NCI-H2171 (cell line): ENCODE data around the gene PRKAR2B.
"Not testable (repeated sequence)": the region's sequence is repeated elsewhere in the genome, so short reads cannot be mapped to it uniquely, and the experiment has no call there.

Experiments used
- DNase-seq: peaks from one replicate; lab custom pipeline; 2025; lab: John Stamatoyannopoulos, UW

The PRKAR2B gene

GRCh38 chr7:107048783-107049418, 4.4 kb downstream of the PRKAR2B start:
- DNase-seq, result no peak

GRCh38 chr7:107049480-107049879, 5.0 kb downstream of the PRKAR2B start:
- no peak for DNase-seq

GRCh38 chr7:107049971-107050532, 5.5 kb downstream of the PRKAR2B start:
- no peak for DNase-seq

GRCh38 chr7:107051376-107051775, 6.9 kb downstream of the PRKAR2B start:
- no peak for DNase-seq

GRCh38 chr7:107054965-107055364, 10.5 kb downstream of the PRKAR2B start:
- not testable (repeated sequence) for DNase-seq

GRCh38 chr7:107056058-107056457, 11.6 kb downstream of the PRKAR2B start:
- not testable (repeated sequence) for DNase-seq

- no peak for DNase-seq
Observed at GRCh38 chr7:107056728-107057473, 12.4 kb downstream of the PRKAR2B start.

DNA sequence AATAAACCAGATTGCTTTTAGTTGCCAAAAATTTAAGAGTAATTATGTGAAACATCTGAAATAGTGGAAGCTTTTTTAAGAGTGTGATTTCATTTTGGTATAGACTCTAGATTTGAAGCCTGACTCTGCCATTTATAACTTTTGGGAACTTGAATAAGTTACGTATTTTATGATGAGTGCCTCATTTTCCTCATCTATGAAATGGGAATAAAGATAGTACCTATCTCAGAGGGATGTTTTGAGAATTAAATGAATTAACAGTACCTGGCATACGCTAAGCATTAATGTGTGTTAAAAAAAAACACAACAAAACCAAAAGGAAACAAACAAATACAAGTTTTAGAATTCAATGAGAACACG, 12.9 kb downstream of the PRKAR2B start:
- DNase-seq, result no peak

DNA sequence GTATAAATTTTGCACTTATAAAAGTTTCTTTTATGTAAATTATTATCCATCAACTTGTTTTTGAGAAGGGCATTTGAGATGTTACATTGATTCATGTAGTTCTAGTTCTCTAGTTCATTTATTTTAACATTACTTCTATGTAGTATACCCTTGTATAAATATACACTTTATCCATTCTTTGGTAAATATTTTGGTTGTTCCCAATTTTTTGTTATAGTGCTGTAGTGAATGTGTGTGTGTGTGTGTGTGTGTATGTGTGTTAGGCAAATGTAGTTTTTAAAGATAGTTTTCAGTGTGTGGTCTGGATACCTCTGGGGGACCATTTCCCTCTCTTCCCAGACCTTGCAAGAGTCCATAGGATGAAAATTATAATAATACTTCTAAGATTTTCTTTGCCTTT, 15.0 kb downstream of the PRKAR2B start:
- DNase-seq, result no peak

DNA sequence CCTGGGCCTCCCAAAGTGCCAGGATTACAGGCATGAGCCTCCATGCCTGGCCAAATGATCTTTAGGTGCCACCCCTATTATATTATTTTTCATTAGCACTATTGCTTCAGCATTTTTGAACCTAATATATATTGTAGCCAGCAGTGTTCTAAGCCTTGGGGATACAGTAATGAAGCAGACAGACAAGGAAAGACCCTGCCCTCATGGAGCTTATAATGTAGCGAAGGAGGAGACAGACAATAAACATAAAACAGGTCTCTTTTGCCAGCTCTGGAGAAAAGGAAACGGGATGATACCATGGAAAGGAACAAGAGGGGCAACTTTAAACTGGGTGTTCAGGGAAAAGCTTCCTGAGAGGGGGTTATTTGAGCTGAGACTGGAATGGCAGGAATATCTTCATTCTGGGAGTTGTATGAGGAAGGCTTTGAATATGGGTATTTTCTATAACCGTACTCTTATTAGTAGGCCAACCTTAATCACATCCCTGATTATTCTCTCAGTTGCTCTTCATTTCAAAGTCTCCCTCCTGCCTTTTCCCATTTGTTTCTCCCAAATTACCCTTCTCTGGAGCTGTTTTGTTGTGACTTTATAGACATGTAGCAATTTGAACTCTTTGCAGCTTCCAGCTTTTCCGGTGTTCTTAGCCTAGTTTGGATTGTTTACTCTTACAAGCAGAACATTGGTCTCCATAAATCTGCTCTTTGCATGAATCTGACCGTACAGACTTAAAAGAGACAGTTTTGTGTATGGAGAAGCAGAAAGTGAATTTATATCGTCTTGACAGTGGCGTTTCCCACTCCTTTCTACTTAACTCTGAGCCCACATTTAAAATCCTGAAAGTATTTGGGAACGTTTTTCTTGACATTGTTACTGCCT, 19.0 kb downstream of the PRKAR2B start:
- no peak for DNase-seq

DNA sequence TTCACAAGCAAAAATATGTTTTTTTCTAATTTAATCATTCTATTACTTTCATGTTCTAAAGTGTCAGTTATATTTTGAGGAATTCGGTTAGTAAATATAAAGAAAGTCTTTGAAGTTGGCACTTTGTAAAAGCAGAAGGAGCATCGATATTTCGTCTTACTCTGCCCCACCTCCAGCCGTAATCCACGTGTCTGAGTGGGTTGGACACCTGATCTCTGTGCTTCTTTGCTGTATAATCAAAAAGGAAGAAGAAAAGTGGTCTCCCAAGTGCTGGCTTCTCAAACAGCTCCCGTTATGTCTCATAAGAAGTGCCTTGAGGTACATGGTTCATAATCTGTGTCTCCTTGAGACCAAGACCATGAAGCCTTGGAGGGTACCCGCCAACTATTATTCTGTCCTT, 19.8 kb downstream of the PRKAR2B start:
- no peak for DNase-seq

GRCh38 chr7:107065929-107066247, 21.4 kb downstream of the PRKAR2B start:
- no peak for DNase-seq

- DNase-seq, result no peak
Observed at GRCh38 chr7:107068156-107068555, 23.7 kb downstream of the PRKAR2B start.

DNA sequence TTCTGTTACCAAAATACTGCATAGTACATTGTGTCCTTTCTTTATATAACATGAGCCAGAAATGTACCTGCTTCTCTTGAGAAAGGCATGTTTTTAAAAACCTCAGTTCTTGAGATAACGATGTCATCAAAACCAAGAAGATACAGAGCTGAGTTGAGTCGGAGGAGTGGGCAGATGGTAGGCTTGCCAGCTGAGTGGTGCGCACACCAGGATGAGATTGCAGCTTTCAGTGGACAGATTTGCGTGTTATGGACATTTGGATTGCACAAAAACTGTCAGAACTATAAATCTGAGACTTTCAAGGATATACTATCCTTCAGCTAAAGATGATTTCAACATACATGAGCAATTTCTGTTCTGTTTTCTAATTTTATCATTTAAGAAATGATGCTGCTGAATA, 25.0 kb downstream of the PRKAR2B start:
- no peak for DNase-seq

DNA sequence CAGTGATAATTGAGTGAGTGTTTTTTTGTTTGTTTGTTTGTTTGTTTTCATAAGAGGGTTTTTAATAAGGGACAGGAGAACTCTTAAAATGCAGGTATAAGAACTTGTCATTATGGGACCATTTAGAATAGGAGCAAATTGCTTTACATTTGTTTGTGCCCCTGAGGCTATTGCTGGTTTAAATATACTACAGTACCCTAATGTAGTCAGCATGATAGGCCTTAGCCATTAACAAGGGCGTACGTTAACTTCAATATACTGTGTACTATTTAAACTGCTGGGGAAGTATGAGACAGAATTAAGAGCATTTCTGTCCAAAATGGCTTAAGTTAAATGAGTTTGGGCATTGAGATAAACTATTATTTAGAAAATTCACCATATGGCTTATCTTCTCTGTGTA, 26.2 kb downstream of the PRKAR2B start:
- no peak for DNase-seq

DNA sequence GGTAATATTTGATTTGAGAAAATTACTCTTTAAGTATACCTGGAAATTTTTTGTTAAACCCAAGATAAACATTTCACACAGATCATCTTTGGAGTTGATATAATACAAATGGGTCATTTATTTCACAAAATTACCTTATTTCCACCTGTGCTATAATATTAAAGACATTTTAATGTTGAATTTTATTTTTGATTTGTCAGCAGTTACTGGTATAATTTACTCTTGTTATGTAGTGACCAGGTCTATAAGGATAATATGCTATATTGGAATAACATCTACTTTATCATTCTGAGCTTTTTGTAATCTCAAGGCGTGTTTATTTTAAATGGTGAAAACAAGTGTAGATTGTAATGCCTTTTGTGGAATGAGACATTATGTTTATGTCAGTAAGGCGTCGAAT, 26.6 kb downstream of the PRKAR2B start:
- DNase-seq, result no peak

DNA sequence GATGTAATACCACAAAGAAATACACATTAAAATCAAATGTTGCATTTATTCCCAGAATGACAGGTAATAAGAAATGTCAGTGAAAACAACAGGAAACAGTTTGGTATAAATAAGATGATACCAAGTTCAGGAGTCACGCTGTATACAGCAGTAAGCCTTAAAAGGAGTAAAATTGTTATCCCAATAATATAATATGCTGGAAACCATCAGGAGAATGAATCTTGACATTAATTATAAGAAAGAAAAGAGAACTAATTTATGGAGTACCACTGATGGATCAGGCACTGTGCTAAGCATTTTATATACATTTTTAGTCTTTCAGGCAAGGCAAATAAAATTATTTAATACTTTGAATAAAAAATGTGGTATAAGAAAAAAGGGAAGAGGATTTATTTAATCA, 27.6 kb downstream of the PRKAR2B start:
- DNase-seq, result no peak

- DNase-seq, result no peak
Observed at GRCh38 chr7:107075863-107076574, 31.5 kb downstream of the PRKAR2B start.

- DNase-seq, result no peak
Observed at GRCh38 chr7:107076781-107077698, 32.5 kb downstream of the PRKAR2B start.

- no peak for DNase-seq
Observed at GRCh38 chr7:107077699-107078516, 33.4 kb downstream of the PRKAR2B start.
